Liver (tissue), 9 donors: ENCODE measurements around the gene DKK2. TPM values are rescaled to one million over a fixed set of nuclear protein-coding genes. Genes with fewer than 3 reads are reported as not detected.

Experiments
- DNase-seq: peaks from one replicate; pipeline ENCODE4 v3.0.0-alpha.2; 2017; ENCODE audit warnings: low spot score
- H3K27ac ChIP-seq, 2 donors: one replicate each; pipeline ENCODE4 v1.7.0; 2013; ENCODE audit warnings: inconsistent platforms in 2 of 2, low read length in 2 of 2, control low read depth in 1 of 2, low read depth in 1 of 2, mild to moderate bottlenecking in 1 of 2
- H3K27me3 ChIP-seq, 4 donors: one replicate each; pipeline versions ENCODE4 v1.6.1 to v1.7.0; 2013; ENCODE audit warnings: low read length in 3 of 4, inconsistent platforms in 1 of 4, mild to moderate bottlenecking in 1 of 4, moderate library complexity in 1 of 4; ENCODE audit not compliant: control insufficient read depth in 4 of 4, insufficient read depth in 4 of 4
- H3K36me3 ChIP-seq, 4 donors: one replicate each; pipeline versions ENCODE4 v1.6.1 to v1.7.0; 2013; ENCODE audit warnings: low read length in 3 of 4, mild to moderate bottlenecking in 3 of 4, low read depth in 1 of 4, moderate library complexity in 1 of 4; ENCODE audit not compliant: control insufficient read depth in 4 of 4, insufficient read depth in 3 of 4
- H3K4me1 ChIP-seq, 4 donors: one replicate each; pipeline versions ENCODE4 v1.6.1 to v1.7.0; 2013; ENCODE audit warnings: low read length in 3 of 4, mild to moderate bottlenecking in 3 of 4, moderate library complexity in 1 of 4; ENCODE audit not compliant: control insufficient read depth in 4 of 4, insufficient read depth in 4 of 4
- H3K4me3 ChIP-seq, 3 donors: one replicate each; pipeline versions ENCODE4 v1.6.1 to v1.7.0; 2013; ENCODE audit warnings: low read length in 3 of 3, control low read depth in 1 of 3, low read depth in 1 of 3, mild to moderate bottlenecking in 1 of 3
- H3K9ac ChIP-seq, 2 donors: one replicate each; pipeline ENCODE4 v1.7.0; 2013; ENCODE audit warnings: low read length in 2 of 2, mild to moderate bottlenecking in 2 of 2, moderate library complexity in 2 of 2, control low read depth in 1 of 2, low read depth in 1 of 2
- H3K9me3 ChIP-seq, 4 donors: one replicate each; pipeline versions ENCODE4 v1.6.1 to v1.7.0; 2013; ENCODE audit warnings: low read length in 3 of 4; ENCODE audit not compliant: control insufficient read depth in 4 of 4
- CTCF ChIP-seq: fragments of 150-350 bp; IDR thresholded peaks from 2 replicates; pipeline ENCODE4 v1.5.1; 2017; ENCODE audit warnings: improper control_type of control experiment, low read depth, low read length; ENCODE audit not compliant: missing input control
- EGR1 ChIP-seq, 2 donors: IDR thresholded peaks; 2 replicates each; pipeline ENCODE4 v1.6.1; 2016 to 2018; ENCODE audit warnings: antibody characterized with exemption in 2 of 2, low read depth in 2 of 2
- FOXA1 ChIP-seq: IDR thresholded peaks from 2 replicates; pipeline ENCODE4 v1.6.1; 2016; ENCODE audit warnings: antibody characterized with exemption
- GABPA ChIP-seq, 2 donors: IDR thresholded peaks in 1 of 2; conservative IDR thresholded peaks in 1 of 2; 2 replicates each; pipeline ENCODE4 v1.6.1; 2016; ENCODE audit warnings: antibody characterized with exemption in 2 of 2, mild to moderate bottlenecking in 1 of 2, moderate library complexity in 1 of 2
- HNF4A ChIP-seq, 2 donors: conservative IDR thresholded peaks; 2 replicates each; pipeline ENCODE4 v1.6.1; 2016; ENCODE audit warnings: antibody characterized with exemption in 2 of 2, mild to moderate bottlenecking in 2 of 2
- MAX ChIP-seq: IDR thresholded peaks from 2 replicates; pipeline ENCODE4 v1.6.1; 2016; ENCODE audit warnings: antibody characterized with exemption
- NR2F2 ChIP-seq: IDR thresholded peaks from 2 replicates; pipeline ENCODE4 v1.6.1; 2016; ENCODE audit warnings: antibody characterized with exemption
- RAD21 ChIP-seq, 2 donors: IDR thresholded peaks; 2 replicates each; pipeline ENCODE4 v1.6.1; 2016; ENCODE audit warnings: antibody characterized with exemption in 2 of 2, mild to moderate bottlenecking in 2 of 2
- REST ChIP-seq: IDR thresholded peaks from 2 replicates; pipeline ENCODE4 v1.6.1; 2016; ENCODE audit warnings: antibody characterized with exemption, mild to moderate bottlenecking
- RXRA ChIP-seq, 2 donors: IDR thresholded peaks; 2 replicates each; pipeline ENCODE4 v1.6.1; 2017 to 2018; ENCODE audit warnings: antibody characterized with exemption in 2 of 2, mild to moderate bottlenecking in 1 of 2
- SP1 ChIP-seq: IDR thresholded peaks from 2 replicates; pipeline ENCODE4 v1.6.1; 2018; ENCODE audit warnings: antibody characterized with exemption, mild to moderate bottlenecking
- TAF1 ChIP-seq: conservative IDR thresholded peaks from 2 replicates; pipeline ENCODE4 v1.6.1; 2016; ENCODE audit warnings: antibody characterized with exemption, mild to moderate bottlenecking
- YY1 ChIP-seq: IDR thresholded peaks from 2 replicates; pipeline ENCODE4 v1.6.1; 2016; ENCODE audit warnings: antibody characterized with exemption, mild to moderate bottlenecking
- WGBS: extraction: QIAGEN DNeasy Blood & Tissue Kit; methylation state at CpG from one replicate; pipeline ENCODE4 v1.1.7; 2013; 5-methylcytosine and 5-hydroxymethylcytosine counted together
- polyA plus RNA-seq, 2 donors: library from polyadenylated mRNA; stranded (reverse) in 1 of 2; unstranded in 1 of 2; fragments of 200-250 nt in 1 of 2; fragments of >200 nt in 1 of 2; fragmentation: Nextera tagmentation in 1 of 2; extraction: Ambion mirVana in 1 of 2; gene quantifications; one replicate each; pipeline versions ENCODE4 v1.2.1 to v1.2.3, GENCODE V29; 2013 to 2015
- total RNA-seq, 2 donors: library from RNA; depleted of rRNA; stranded (reverse); fragments of >200 nt; gene quantifications; one replicate each; pipeline ENCODE4 v1.2.3, GENCODE V29; 2014
- donor health status: healthy.
- donor health status: healthy.
- donor health status: healthy.
- donor health status: healthy.
- donor health status: healthy.

DKK2 gene
- total and polyA plus RNA-seq, 4 donors: 0.07 to 0.33 (median 0.21) TPM

- 43% methylated on average over 3 of the region's 3 CpGs for WGBS
- no peak for DNase-seq
- TF ChIP-seq HNF4A (conservative IDR thresholded peaks at IDR 0.05) (peak; percentile 10 to 17), CTCF (peak; percentile 55), EGR1 (IDR thresholded peaks at IDR 0.05; ENCODE audit: low read depth in 2 of 2) (no peak), RAD21 (IDR thresholded peaks at IDR 0.05) (peak; percentile 71 to 79), GABPA (IDR thresholded peaks at IDR 0.05 in 1 of 2, conservative IDR thresholded peaks at IDR 0.05 in 1 of 2) (no peak)
These were observed 14.5 kb upstream of the DKK2 start for GRCh38 chr4:107050525-107051135.

GRCh38 chr4:107046261-107046660, 10.1 kb upstream of the DKK2 start:
- H3K36me3 ChIP-seq: no peaks in the 10 kb centered on the region
- no peak for TF ChIP-seq FOXA1
- TF ChIP-seq CTCF: no peak
- TF ChIP-seq NR2F2: no peak
- TF ChIP-seq TAF1: no peak
- TF ChIP-seq RXRA (IDR thresholded peaks at IDR 0.05): no peak
- TF ChIP-seq RAD21 (IDR thresholded peaks at IDR 0.05): no peak
- no peak overlapping the region for H3K4me3 ChIP-seq
- H3K4me1 ChIP-seq: no peaks in the 10 kb centered on the region
- no peak overlapping the region for H3K27ac ChIP-seq
- H3K27me3 ChIP-seq: peaks cover 0 to 2% (median 0%) of the 10 kb centered on the region in 4 donors
- no peak overlapping the region for H3K9ac ChIP-seq
- WGBS: 92% methylated on average over 1 of the region's 1 CpG
- DNase-seq: no peak
- peaks cover 0 to 7% (median 0%) of the 10 kb centered on the region in 4 donors for H3K9me3 ChIP-seq

More at GRCh38 chr4:107050525-107051135, 14.5 kb upstream of the DKK2 start:
- Histone ChIP-seq H3K27ac (no peak overlapping the region), H3K9me3 (peaks cover 0 to 4% (median 0%) of the 10 kb centered on the region in 4 donors), H3K27me3 (no peaks in the 10 kb centered on the region), H3K4me3 (no peak overlapping the region), H3K9ac (no peak overlapping the region), H3K4me1 (no peaks in the 10 kb centered on the region), H3K36me3 (no peaks in the 10 kb centered on the region)

GRCh38 chr4:107044170-107044569, 8.1 kb upstream of the DKK2 start:
- H3K27me3 ChIP-seq: peaks cover 0 to 5% (median 2%) of the 10 kb centered on the region in 4 donors
- no peak overlapping the region for H3K4me3 ChIP-seq
- peaks cover 0 to 7% (median 0%) of the 10 kb centered on the region in 4 donors for H3K9me3 ChIP-seq
- WGBS: 28% methylated on average over 1 of the region's 1 CpG
- H3K4me1 ChIP-seq: no peaks in the 10 kb centered on the region
- H3K36me3 ChIP-seq: no peaks in the 10 kb centered on the region
- no peak overlapping the region for H3K27ac ChIP-seq
- H3K9ac ChIP-seq: no peak overlapping the region
- no peak for DNase-seq
- peak; percentile 7 for TF ChIP-seq CTCF
- TF ChIP-seq EGR1 (IDR thresholded peaks at IDR 0.05; ENCODE audit: low read depth in 2 of 2): no peak
- no peak for TF ChIP-seq SP1
- TF ChIP-seq NR2F2: no peak
- no peak for TF ChIP-seq MAX
- TF ChIP-seq REST: no peak
- TF ChIP-seq RXRA (IDR thresholded peaks at IDR 0.05): no peak
- TF ChIP-seq YY1: no peak
- peak; percentile 11 to 20 for TF ChIP-seq RAD21 (IDR thresholded peaks at IDR 0.05)
